Mesendoderm (in vitro differentiated cells): ENCODE data around the gene SPDYE16.
"Not testable (repeated sequence)": the region's sequence is repeated elsewhere in the genome, so short reads cannot be mapped to it uniquely, and the experiment has no call there.

ENCODE experiments used
- DNase-seq: peaks from one replicate; pipeline ENCODE4 v3.0.0; 2013
- H2AK5ac ChIP-seq: 2 replicates; pipeline ENCODE4 v1.6.1; 2013; ENCODE audit warnings: low read length, inconsistent platforms
- H2BK120ac ChIP-seq: 2 replicates; pipeline ENCODE4 v1.6.1; 2013; ENCODE audit warnings: low read depth, mild to moderate bottlenecking, low read length, moderate library complexity, mixed read lengths
- H2BK15ac ChIP-seq: replicated peaks from 2 replicates; pipeline ENCODE4 v1.6.1; 2013; ENCODE audit warnings: low read depth, mild to moderate bottlenecking, moderate library complexity
- H2BK5ac ChIP-seq: 2 replicates; pipeline ENCODE4 v1.6.1; 2013; ENCODE audit warnings: low read length, inconsistent platforms
- H3K18ac ChIP-seq: 2 replicates; pipeline ENCODE4 v1.6.1; 2013; ENCODE audit warnings: mild to moderate bottlenecking, low read length, mixed read lengths
- H3K23ac ChIP-seq: one replicate; pipeline ENCODE4 v1.6.1; 2013; ENCODE audit warnings: low read length
- H3K27ac ChIP-seq: 2 replicates; pipeline ENCODE4 v1.5.1; 2013; ENCODE audit warnings: low read depth, mild to moderate bottlenecking, inconsistent platforms, low read length, moderate library complexity
- H3K27me3 ChIP-seq: 2 replicates; pipeline ENCODE4 v1.6.1; 2013; ENCODE audit warnings: low read length, control low read depth, mild to moderate bottlenecking, inconsistent platforms; ENCODE audit not compliant: insufficient read depth, poor library complexity
- H3K36me3 ChIP-seq: 2 replicates; pipeline ENCODE4 v1.6.1; 2013; ENCODE audit warnings: low read length, inconsistent platforms; ENCODE audit not compliant: control insufficient read depth, insufficient read depth
- H3K4ac ChIP-seq: one replicate; pipeline ENCODE4 v1.6.1; 2013; ENCODE audit warnings: low read depth, mild to moderate bottlenecking, low read length, moderate library complexity
- H3K4me1 ChIP-seq: 2 replicates; pipeline ENCODE4 v1.6.1; 2013; ENCODE audit warnings: low read depth, low read length, inconsistent platforms; ENCODE audit not compliant: control insufficient read depth
- H3K4me2 ChIP-seq: 2 replicates; pipeline ENCODE4 v1.6.1; 2013; ENCODE audit warnings: low read length
- H3K4me3 ChIP-seq: 2 replicates; pipeline ENCODE4 v1.5.1; 2013; ENCODE audit warnings: mild to moderate bottlenecking, low read length
- H3K56ac ChIP-seq: one replicate; pipeline ENCODE4 v1.6.1; 2013; ENCODE audit warnings: low read length
- H3K79me1 ChIP-seq: 2 replicates; pipeline ENCODE4 v1.6.1; 2013; ENCODE audit warnings: low read length, inconsistent platforms
- H3K79me2 ChIP-seq: 2 replicates; pipeline ENCODE4 v1.6.1; 2013; ENCODE audit warnings: mild to moderate bottlenecking, low read length; ENCODE audit not compliant: control insufficient read depth, insufficient read depth
- H3K9ac ChIP-seq: 2 replicates; pipeline ENCODE4 v1.6.1; 2013; ENCODE audit warnings: low read length, inconsistent platforms
- H4K5ac ChIP-seq: one replicate; pipeline ENCODE4 v1.6.1; 2013; ENCODE audit warnings: low read length
- H4K8ac ChIP-seq: one replicate; pipeline ENCODE4 v1.6.1; 2013; ENCODE audit warnings: low read depth, mild to moderate bottlenecking, control low read depth, low read length, moderate library complexity
- WGBS: extraction: QIAGEN DNeasy Blood & Tissue Kit; methylation state at CpG from one replicate; pipeline ENCODE4 v1.1.7; 2013; ENCODE audit warnings: low lambda C conversion rate, missing lambda C conversion rate; ENCODE audit not compliant: insufficient coverage; ENCODE audit errors: extremely low coverage; 5-methylcytosine and 5-hydroxymethylcytosine counted together

Gene SPDYE16

GRCh38 chr7:76572296-76572695, 29.2 kb upstream of the SPDYE16 start:
- DNase-seq, H3K27me3 ChIP-seq, H3K4me3 ChIP-seq, H2BK5ac ChIP-seq, H4K8ac ChIP-seq, H4K5ac ChIP-seq, H3K27ac ChIP-seq, H3K4ac ChIP-seq, H2BK15ac ChIP-seq, H3K36me3 ChIP-seq, H3K18ac ChIP-seq, H3K23ac ChIP-seq, H2BK120ac ChIP-seq, H3K4me2 ChIP-seq, H3K79me1 ChIP-seq, H2AK5ac ChIP-seq, H3K4me1 ChIP-seq, H3K79me2 ChIP-seq, H3K56ac ChIP-seq, H3K9ac ChIP-seq: not testable (repeated sequence)
- WGBS: no CpG with 5 or more reads among the region's 3 CpGs

DNA sequence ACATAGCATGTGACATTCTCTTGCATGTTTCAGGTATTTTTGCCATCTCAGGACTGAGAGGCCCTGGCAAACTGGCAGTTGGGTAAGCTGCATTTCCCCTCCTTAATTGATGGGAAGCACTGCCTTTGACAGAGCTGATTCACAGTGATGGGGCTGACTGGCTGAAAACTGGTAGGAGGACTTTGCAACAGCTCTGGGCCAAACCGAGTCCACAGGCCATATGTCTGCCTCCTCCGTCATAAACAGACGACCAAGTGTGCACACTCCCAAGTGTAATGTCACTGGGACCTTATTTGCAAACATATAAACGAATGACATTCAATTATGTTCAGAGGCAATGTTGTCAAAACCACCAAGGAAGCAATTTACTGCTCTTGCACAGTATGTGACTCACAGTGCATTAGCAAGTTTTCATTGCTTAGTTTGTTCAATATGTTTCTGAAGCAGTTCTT, 27.3 kb upstream of the SPDYE16 start:
- H4K8ac ChIP-seq, H3K36me3 ChIP-seq, H3K27ac ChIP-seq, H3K23ac ChIP-seq, H2AK5ac ChIP-seq, H3K4me2 ChIP-seq, H3K9ac ChIP-seq, H2BK120ac ChIP-seq, H3K27me3 ChIP-seq, H3K79me2 ChIP-seq, H3K4me1 ChIP-seq, H3K79me1 ChIP-seq, H3K4me3 ChIP-seq, H4K5ac ChIP-seq, H3K18ac ChIP-seq, H3K4ac ChIP-seq, H3K56ac ChIP-seq, H2BK15ac ChIP-seq, DNase-seq, H2BK5ac ChIP-seq: not testable (repeated sequence)
- no CpG with 5 or more reads among the region's 4 CpGs for WGBS

DNA sequence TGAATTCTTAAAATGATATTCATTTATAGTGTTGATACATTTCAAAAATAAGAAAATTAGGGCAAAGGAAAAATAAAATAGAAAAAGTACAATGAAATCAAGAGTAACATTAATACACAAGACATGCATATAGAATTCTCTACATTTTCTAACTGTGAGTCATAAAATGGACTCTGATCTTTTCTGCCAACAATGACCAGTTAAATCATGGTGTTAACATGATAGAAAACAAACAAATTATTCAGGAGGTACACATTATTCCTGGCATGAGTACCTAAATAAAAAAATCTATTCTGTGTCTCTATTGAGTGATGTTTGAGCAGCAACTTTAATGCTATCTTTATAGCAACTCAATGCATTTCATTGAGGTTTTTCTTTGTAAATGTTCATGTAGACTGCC, 25.6 kb upstream of the SPDYE16 start:
- H3K79me2 ChIP-seq, H3K4me1 ChIP-seq, H2BK5ac ChIP-seq, H3K23ac ChIP-seq, H3K4me3 ChIP-seq, H3K36me3 ChIP-seq, H4K8ac ChIP-seq, H3K4ac ChIP-seq, H3K4me2 ChIP-seq, H3K79me1 ChIP-seq, H2AK5ac ChIP-seq, H3K18ac ChIP-seq, H2BK120ac ChIP-seq, H3K27me3 ChIP-seq, DNase-seq, H3K9ac ChIP-seq, H2BK15ac ChIP-seq, H4K5ac ChIP-seq, H3K56ac ChIP-seq, H3K27ac ChIP-seq: not testable (repeated sequence)

- H4K5ac ChIP-seq, H3K27ac ChIP-seq, H3K23ac ChIP-seq, H3K4me3 ChIP-seq, H4K8ac ChIP-seq, H3K36me3 ChIP-seq, H3K4me1 ChIP-seq, H3K18ac ChIP-seq, DNase-seq, H3K4ac ChIP-seq, H3K4me2 ChIP-seq, H3K27me3 ChIP-seq, H2AK5ac ChIP-seq, H3K56ac ChIP-seq, H2BK5ac ChIP-seq, H3K79me1 ChIP-seq, H2BK120ac ChIP-seq, H3K79me2 ChIP-seq, H3K9ac ChIP-seq, H2BK15ac ChIP-seq: not testable (repeated sequence)
Observed at GRCh38 chr7:76567753-76568152, 24.7 kb upstream of the SPDYE16 start.

- not testable (repeated sequence) for H2BK15ac ChIP-seq, H3K79me1 ChIP-seq, H2BK120ac ChIP-seq
Observed at GRCh38 chr7:76567311-76567710, 24.2 kb upstream of the SPDYE16 start.

DNA sequence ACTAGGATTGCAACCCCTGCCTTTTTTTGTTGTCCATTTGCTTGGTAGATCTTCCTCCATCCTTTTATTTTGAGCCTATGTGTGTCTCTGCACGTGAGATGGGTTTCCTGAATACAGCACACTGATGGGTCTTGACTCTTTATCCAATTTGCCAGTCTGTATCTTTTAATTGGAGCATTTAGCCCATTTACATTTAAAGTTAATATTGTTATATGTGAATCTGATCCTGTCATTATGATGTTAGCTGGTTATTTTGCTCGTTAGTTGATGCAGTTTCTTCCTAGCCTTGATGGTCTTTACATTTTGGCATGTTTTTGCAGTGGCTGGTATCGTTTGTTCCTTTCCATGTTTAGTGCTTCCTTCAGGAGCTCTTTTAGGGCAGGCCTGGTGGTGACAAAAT, 21.9 kb upstream of the SPDYE16 start:
- H3K9ac ChIP-seq, H2BK5ac ChIP-seq, H2BK15ac ChIP-seq, H2AK5ac ChIP-seq, H2BK120ac ChIP-seq, H3K36me3 ChIP-seq, H3K4me1 ChIP-seq, H3K23ac ChIP-seq, H3K4ac ChIP-seq, H4K8ac ChIP-seq, H3K27ac ChIP-seq, DNase-seq, H3K27me3 ChIP-seq, H3K79me2 ChIP-seq, H3K18ac ChIP-seq, H3K4me2 ChIP-seq, H4K5ac ChIP-seq, H3K56ac ChIP-seq, H3K4me3 ChIP-seq, H3K79me1 ChIP-seq: not testable (repeated sequence)
- no CpG with 5 or more reads among the region's 3 CpGs for WGBS

More at GRCh38 chr7:76567311-76567710, 24.2 kb upstream of the SPDYE16 start:
- H3K4me3 ChIP-seq, H4K8ac ChIP-seq, H4K5ac ChIP-seq, H3K56ac ChIP-seq, H3K79me2 ChIP-seq, H3K36me3 ChIP-seq, H3K9ac ChIP-seq, H3K23ac ChIP-seq, H3K27me3 ChIP-seq, H3K18ac ChIP-seq, H3K27ac ChIP-seq, H2AK5ac ChIP-seq, H3K4ac ChIP-seq, DNase-seq, H3K4me1 ChIP-seq, H3K4me2 ChIP-seq, H2BK5ac ChIP-seq: not testable (repeated sequence)
- WGBS: no CpG with 5 or more reads among the region's 4 CpGs
